LNCAP (cell line): Measurements from ENCODE around the gene NBAS.

Experiments used
- TF ChIP-seq, protein P1 (sequence below): fragments of 450-650 bp; IDR thresholded peaks from 2 replicates; pipeline ENCODE4 v1.5.1; 2017; ENCODE audit warnings: mild to moderate bottlenecking

NBAS gene

DNA sequence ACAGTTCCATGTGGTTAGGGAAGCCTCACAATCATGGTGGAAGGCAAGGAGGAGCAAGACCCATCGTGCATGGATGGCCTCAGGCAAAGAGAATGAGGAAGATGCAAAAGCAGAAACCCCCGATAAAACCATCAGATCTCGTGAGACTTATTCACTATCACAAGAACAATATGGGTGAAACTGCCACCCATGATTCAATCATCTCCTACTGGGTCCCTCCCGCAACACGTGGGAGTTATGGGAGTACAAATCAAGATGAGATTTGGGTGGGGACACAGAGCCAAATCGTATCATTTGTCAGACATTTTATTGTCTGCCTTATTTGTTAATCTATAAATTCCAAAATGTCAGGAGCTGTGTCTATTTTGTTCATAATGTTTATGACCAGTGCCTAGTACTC is 17.6 kb downstream of the NBAS start:
- TF ChIP-seq, protein P1, sequence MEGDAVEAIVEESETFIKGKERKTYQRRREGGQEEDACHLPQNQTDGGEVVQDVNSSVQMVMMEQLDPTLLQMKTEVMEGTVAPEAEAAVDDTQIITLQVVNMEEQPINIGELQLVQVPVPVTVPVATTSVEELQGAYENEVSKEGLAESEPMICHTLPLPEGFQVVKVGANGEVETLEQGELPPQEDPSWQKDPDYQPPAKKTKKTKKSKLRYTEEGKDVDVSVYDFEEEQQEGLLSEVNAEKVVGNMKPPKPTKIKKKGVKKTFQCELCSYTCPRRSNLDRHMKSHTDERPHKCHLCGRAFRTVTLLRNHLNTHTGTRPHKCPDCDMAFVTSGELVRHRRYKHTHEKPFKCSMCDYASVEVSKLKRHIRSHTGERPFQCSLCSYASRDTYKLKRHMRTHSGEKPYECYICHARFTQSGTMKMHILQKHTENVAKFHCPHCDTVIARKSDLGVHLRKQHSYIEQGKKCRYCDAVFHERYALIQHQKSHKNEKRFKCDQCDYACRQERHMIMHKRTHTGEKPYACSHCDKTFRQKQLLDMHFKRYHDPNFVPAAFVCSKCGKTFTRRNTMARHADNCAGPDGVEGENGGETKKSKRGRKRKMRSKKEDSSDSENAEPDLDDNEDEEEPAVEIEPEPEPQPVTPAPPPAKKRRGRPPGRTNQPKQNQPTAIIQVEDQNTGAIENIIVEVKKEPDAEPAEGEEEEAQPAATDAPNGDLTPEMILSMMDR = no peak

GRCh38 chr2:15543053-15543452 is 18.1 kb downstream of the NBAS start:
- TF ChIP-seq, protein P1 = no peak

DNA sequence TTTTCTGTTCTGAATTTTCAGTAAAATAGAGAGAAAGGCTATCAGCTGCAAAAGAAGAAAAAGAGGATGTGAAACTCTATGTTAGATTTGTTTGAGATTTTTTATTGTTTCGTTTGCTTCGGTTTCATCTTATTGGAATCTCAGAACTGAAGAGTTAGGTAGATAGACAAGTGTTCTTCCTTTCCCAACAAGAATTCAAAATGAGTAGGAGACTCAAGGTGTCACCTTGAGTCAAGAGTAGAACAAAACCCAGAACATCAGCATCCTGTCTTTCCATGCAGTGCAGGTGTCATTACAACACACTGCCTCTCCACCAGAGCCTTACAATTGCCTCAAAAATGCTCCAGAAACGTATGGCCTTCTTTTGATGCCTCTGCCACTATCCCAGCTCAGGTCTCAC is 21.1 kb downstream of the NBAS start:
- TF ChIP-seq, protein P1 = no peak

DNA sequence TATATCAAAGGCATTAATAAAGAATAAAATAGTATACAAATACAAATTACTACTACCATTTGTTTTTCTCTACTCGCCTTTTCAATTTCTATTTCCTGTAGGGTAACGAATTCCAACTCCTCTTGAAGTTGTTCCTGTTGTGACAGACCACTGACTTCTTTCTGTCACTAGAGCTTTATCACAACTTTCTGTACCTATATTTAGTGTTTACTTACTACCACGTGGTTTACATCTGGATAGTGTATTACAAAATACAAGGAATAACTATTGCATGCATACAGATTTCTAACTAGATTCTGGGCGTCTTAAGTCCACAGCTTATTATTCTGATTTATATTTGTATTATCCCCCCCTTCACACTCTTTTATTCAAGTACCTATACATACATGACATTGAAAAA is 22.3 kb downstream of the NBAS start:
- TF ChIP-seq, protein P1 = no peak

GRCh38 chr2:15533860-15534480 is 27.2 kb downstream of the NBAS start:
- TF ChIP-seq, protein P1 = no peak

DNA sequence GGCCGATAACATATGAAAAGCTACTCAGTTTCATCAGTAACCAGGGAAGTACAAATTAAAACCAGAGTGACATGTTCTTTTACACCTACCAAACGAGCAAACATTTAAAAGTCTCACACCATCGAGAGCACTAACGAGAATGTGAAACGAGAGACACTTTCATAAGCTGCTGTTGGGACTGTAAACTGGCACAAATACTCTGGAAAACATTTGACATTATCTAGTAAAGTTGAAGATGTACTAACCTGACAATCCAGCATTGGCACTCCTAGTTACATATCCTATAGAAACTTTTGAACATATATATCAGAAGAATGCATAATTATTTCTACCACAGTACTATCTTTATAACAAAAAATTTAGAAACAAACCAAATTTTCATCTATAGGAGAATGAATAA is 28.1 kb downstream of the NBAS start:
- TF ChIP-seq, protein P1 = no peak

GRCh38 chr2:15531095-15531854 is 29.9 kb downstream of the NBAS start:
- TF ChIP-seq, protein P1 = no peak
